ENCODE data around the gene CRYBG1. TPM values are rescaled to one million over a fixed set of nuclear protein-coding genes. Genes with fewer than 3 reads are reported as not detected.

CRYBG1 gene
- total and polyA plus RNA-seq, 2 of the 4 experiments (the other 2 are of a cell fraction) = 0.38 to 1.1 TPM

- H2BK15ac ChIP-seq (ENCODE audit: low read depth, low read length) = no peak overlapping the region
- no peak overlapping the region for H3K4ac ChIP-seq (ENCODE audit: low read depth, low read length)
- intact Hi-C loops (cut with micrococcal nuclease) (no loop called here), in situ Hi-C loops (cut with MboI; ENCODE audit: low sequenced_read_pairs) (no loop called here), dilution Hi-C loops (cut with HindIII; ENCODE audit: low sequenced_read_pairs, unreplicated experiment) (no loop called here)
- BruUV-seq (replicated peaks) = no TSS peak
- no peak overlapping the region for H3K56ac ChIP-seq (ENCODE audit: extremely low read depth, insufficient read depth, low read length)
- TF ChIP-seq CEBPB (IDR thresholded peaks at IDR 0.05; ENCODE audit: low read depth, low read length) = no peak
- TF ChIP-seq MXI1 (IDR thresholded peaks at IDR 0.05; ENCODE audit: borderline replicate concordance, low read depth, low read length) = no peak
- TF ChIP-seq POLR2A (IDR thresholded peaks at IDR 0.05; ENCODE audit: low read depth, low read length) = no peak
- TF ChIP-seq ELK1 (IDR thresholded peaks at IDR 0.05; ENCODE audit: borderline replicate concordance, low read depth, low read length) = no peak
- peak; percentile 99 for TF ChIP-seq MAFK (IDR thresholded peaks at IDR 0.05; ENCODE audit: low read depth, low read length)
- no peaks in the 10 kb centered on the region for H3K9me3 ChIP-seq (ENCODE audit: control insufficient read depth, insufficient read depth, low read length)
- no peak overlapping the region for H2BK20ac ChIP-seq (ENCODE audit: low read depth, low read length)
- no peak overlapping the region for H2BK120ac ChIP-seq (ENCODE audit: low read depth, low read length)
- no peaks in the 10 kb centered on the region for H3K79me1 ChIP-seq (ENCODE audit: low read depth in 1 of 2, low read length in 2 of 2)
- peaks cover 5% of the 10 kb centered on the region for H3K4me1 ChIP-seq (ENCODE audit: control insufficient read depth, insufficient read depth, low read length)
- no peaks in the 10 kb centered on the region for H3K27me3 ChIP-seq (ENCODE audit: control insufficient read depth, insufficient read depth, low read length)
- no peaks in the 10 kb centered on the region for H3K36me3 ChIP-seq (ENCODE audit: control insufficient read depth, insufficient read depth, low read length)
- H4K91ac ChIP-seq (ENCODE audit: insufficient read depth, low read depth, low read length) = no peak overlapping the region
- H3K23ac ChIP-seq (ENCODE audit: low read depth, low read length) = no peak overlapping the region
- H2BK5ac ChIP-seq (ENCODE audit: low read depth, low read length, poor library complexity, severe bottlenecking) = no peak overlapping the region
- no peak for DNase-seq
- no CpG with 5 or more reads among the region's 1 CpG for WGBS, 2 experiments (ENCODE audit: extremely low coverage in 2 of 2, insufficient read length in 1 of 2)
- no peak overlapping the region for H3K4me3 ChIP-seq (ENCODE audit: insufficient read depth, low read depth, low read length)
- no peak overlapping the region for H2AFZ ChIP-seq (replicated peaks; ENCODE audit: low read length, poor library complexity)
- H4K8ac ChIP-seq (ENCODE audit: low read depth in 2 of 2, low read length in 2 of 2) = no peak overlapping the region; a peak in 1 of 4 replicates
- H2AK9ac ChIP-seq (replicated peaks; ENCODE audit: low read depth, low read length, poor library complexity) = no peak overlapping the region
- no peaks in the 10 kb centered on the region for H4K20me1 ChIP-seq (ENCODE audit: insufficient read depth, low read length)
- no peak overlapping the region for H3K9ac ChIP-seq (ENCODE audit: low read depth, low read length)
- H3K18ac ChIP-seq (ENCODE audit: low read depth, low read length) = no peak overlapping the region; the same call in 1 of the 2 replicates
- ChIA-PET POLR2A (ENCODE audit: unreplicated experiment) (no interaction called here), CTCF (no interaction called here)
- no peak overlapping the region for H3K27ac ChIP-seq (ENCODE audit: insufficient read depth, low read length)
- H2AK5ac ChIP-seq (ENCODE audit: low read depth, low read length) = no peak overlapping the region
- no peak for ATAC-seq (ENCODE audit: low read depth)
- no peak overlapping the region for H3K14ac ChIP-seq (replicated peaks; ENCODE audit: low read depth, low read length)
- H4K5ac ChIP-seq (ENCODE audit: low read depth, low read length) = no peak overlapping the region
- no peak overlapping the region for H3K4me2 ChIP-seq (ENCODE audit: low read depth, low read length)
- H3K9me1 ChIP-seq (ENCODE audit: insufficient read depth, low read length) = 0 out of 2 replicates have a peak, but pooled peaks cover 2% of the 10 kb centered on the region
Observed at GRCh38 chr6:106525882-106526275, 165.4 kb downstream of the CRYBG1 start.

Data from IMR-90 (cell line).